BLaER1 treated with 17β-estradiol and CSF1 and Interleukin-3, amounts not matched to agents 10 nM and 100 nM (cell line): ENCODE data around the gene CNTLN.

Experiments used
- H3K27ac ChIP-seq, 11 experiments: shearing (Covaris generic); formaldehyde crosslinking; 2 replicates each; pipeline ENCODE4 v1.8.1; 2022
- H3K27me3 ChIP-seq, 11 experiments: shearing (Covaris generic); formaldehyde crosslinking; 2 replicates each; pipeline ENCODE4 v1.8.1; 2022
- H3K36me3 ChIP-seq, 11 experiments: shearing (Covaris generic); formaldehyde crosslinking; 2 replicates each; pipeline ENCODE4 v1.8.1; 2022
- H3K4me1 ChIP-seq, 10 experiments: shearing (Covaris generic); formaldehyde crosslinking; 2 replicates each; pipeline ENCODE4 v1.8.1; 2022
- H3K4me2 ChIP-seq, 11 experiments: shearing (Covaris generic); formaldehyde crosslinking; 2 replicates each; pipeline ENCODE4 v1.8.1; 2022
- H3K4me3 ChIP-seq, 10 experiments: shearing (Covaris generic); formaldehyde crosslinking; 2 replicates each; pipeline ENCODE4 v1.8.1; 2022
- H3K9ac ChIP-seq, 11 experiments: shearing (Covaris generic); formaldehyde crosslinking; 2 replicates each; pipeline ENCODE4 v1.8.1; 2022
- H3K9me3 ChIP-seq, 11 experiments: shearing (Covaris generic); formaldehyde crosslinking; replicated peaks in 1 of 11; 2 replicates each; pipeline ENCODE4 v1.8.1; 2022
- H4K20me1 ChIP-seq, 11 experiments: shearing (Covaris generic); formaldehyde crosslinking; 2 replicates each; pipeline ENCODE4 v1.8.1; 2022
- Cebpa-rat ChIP-seq, 11 experiments: shearing (Covaris generic); IDR thresholded peaks; 2 replicates each; pipeline ENCODE4 v1.8.1; 2022

Gene CNTLN

GRCh38 chr9:17398350-17398749, 263.5 kb downstream of the CNTLN start:
- Histone ChIP-seq H3K4me2 (no peak overlapping the region), H3K9me3 (no peaks in the 10 kb centered on the region), H3K36me3 (peaks cover 0 to 18% (median 11%) of the 10 kb centered on the region in 11 experiments; a peak in 10 of 22 replicates), H3K27me3 (no peaks in the 10 kb centered on the region), H3K4me3 (no peak overlapping the region), H4K20me1 (no peaks in the 10 kb centered on the region), H3K4me1 (no peaks in the 10 kb centered on the region), H3K27ac (no peak overlapping the region), H3K9ac (no peak overlapping the region)
- no peak for TF ChIP-seq Cebpa-rat (IDR thresholded peaks at IDR 0.05)

- no peaks in the 10 kb centered on the region for H3K9me3 ChIP-seq
- no peaks in the 10 kb centered on the region for H3K27me3 ChIP-seq
- TF ChIP-seq Cebpa-rat (IDR thresholded peaks at IDR 0.05): no peak
Measured at GRCh38 chr9:17401858-17402257, 267.0 kb downstream of the CNTLN start.

GRCh38 chr9:17402309-17402708, 267.5 kb downstream of the CNTLN start:
- no peak for TF ChIP-seq Cebpa-rat (IDR thresholded peaks at IDR 0.05)
- Histone ChIP-seq H3K4me2 (no peak overlapping the region), H3K27ac (no peak overlapping the region), H4K20me1 (no peaks in the 10 kb centered on the region), H3K27me3 (no peaks in the 10 kb centered on the region), H3K36me3 (peaks cover 0 to 19% (median 2%) of the 10 kb centered on the region in 11 experiments; a peak in 6 of 22 replicates), H3K4me1 (no peaks in the 10 kb centered on the region), H3K9me3 (no peaks in the 10 kb centered on the region), H3K4me3 (no peak overlapping the region), H3K9ac (no peak overlapping the region)

More at GRCh38 chr9:17401858-17402257, 267.0 kb downstream of the CNTLN start:
- Histone ChIP-seq H3K4me3 (no peak overlapping the region), H3K4me2 (no peak overlapping the region), H4K20me1 (no peaks in the 10 kb centered on the region), H3K27ac (no peak overlapping the region), H3K36me3 (peaks cover 0 to 19% (median 5%) of the 10 kb centered on the region in 11 experiments; a peak in 5 of 22 replicates), H3K4me1 (no peaks in the 10 kb centered on the region), H3K9ac (no peak overlapping the region)

- H3K27me3 ChIP-seq: no peaks in the 10 kb centered on the region
- H4K20me1 ChIP-seq: no peaks in the 10 kb centered on the region
- H3K4me3 ChIP-seq: no peak overlapping the region
- no peak overlapping the region for H3K9ac ChIP-seq
- H3K4me1 ChIP-seq: no peaks in the 10 kb centered on the region
- H3K36me3 ChIP-seq: peaks cover 0 to 19% (median 0%) of the 10 kb centered on the region in 11 experiments; a peak in 6 of 22 replicates
- no peak overlapping the region for H3K27ac ChIP-seq
- no peak overlapping the region for H3K4me2 ChIP-seq
- no peaks in the 10 kb centered on the region for H3K9me3 ChIP-seq
- TF ChIP-seq Cebpa-rat (IDR thresholded peaks at IDR 0.05): no peak
Measured at GRCh38 chr9:17403539-17403938, 268.7 kb downstream of the CNTLN start.

- Histone ChIP-seq H4K20me1 (no peaks in the 10 kb centered on the region), H3K36me3 (peaks cover 8 to 17% (median 14%) of the 10 kb centered on the region in 11 experiments; a peak in 17 of 22 replicates), H3K4me2 (peak overlapping the region in 2 of 11 experiments; percentile 50 to 51; a peak in 4 of 22 replicates), H3K4me3 (no peak overlapping the region), H3K27ac (peak overlapping the region in 3 of 11 experiments; percentile 3 to 45 (median 21); a peak in 4 of 22 replicates), H3K9me3 (peaks cover 0 to 10% (median 6%) of the 10 kb centered on the region in 11 experiments; a peak in 6 of 22 replicates), H3K9ac (no peak overlapping the region), H3K27me3 (no peaks in the 10 kb centered on the region), H3K4me1 (peaks cover 0 to 22% (median 0%) of the 10 kb centered on the region in 10 experiments; a peak in 4 of 20 replicates)
- no peak for TF ChIP-seq Cebpa-rat (IDR thresholded peaks at IDR 0.05)
Measured at GRCh38 chr9:17414986-17415385, 280.1 kb downstream of the CNTLN start.

GRCh38 chr9:17422994-17423680, 288.3 kb downstream of the CNTLN start:
- Histone ChIP-seq H3K9ac (no peak overlapping the region), H3K27me3 (no peaks in the 10 kb centered on the region), H3K9me3 (no peaks in the 10 kb centered on the region), H3K4me3 (no peak overlapping the region), H3K27ac (no peak overlapping the region), H3K4me2 (no peak overlapping the region), H3K4me1 (no peaks in the 10 kb centered on the region), H3K36me3 (peaks cover 0 to 4% (median 0%) of the 10 kb centered on the region in 11 experiments; a peak in 5 of 22 replicates), H4K20me1 (no peaks in the 10 kb centered on the region)
- TF ChIP-seq Cebpa-rat (IDR thresholded peaks at IDR 0.05): no peak

GRCh38 chr9:17423681-17424011, 288.8 kb downstream of the CNTLN start:
- Histone ChIP-seq H4K20me1 (no peaks in the 10 kb centered on the region), H3K4me3 (no peak overlapping the region), H3K9me3 (no peaks in the 10 kb centered on the region), H3K4me1 (no peaks in the 10 kb centered on the region), H3K27me3 (no peaks in the 10 kb centered on the region), H3K36me3 (peaks cover 0 to 4% (median 0%) of the 10 kb centered on the region in 11 experiments; a peak in 5 of 22 replicates), H3K4me2 (no peak overlapping the region), H3K27ac (no peak overlapping the region), H3K9ac (no peak overlapping the region)
- TF ChIP-seq Cebpa-rat (IDR thresholded peaks at IDR 0.05): no peak

GRCh38 chr9:17425384-17425783, 290.5 kb downstream of the CNTLN start:
- peaks cover 0 to 4% (median 0%) of the 10 kb centered on the region in 11 experiments; a peak in 5 of 22 replicates for H3K36me3 ChIP-seq

GRCh38 chr9:17433526-17433925, 298.7 kb downstream of the CNTLN start:
- Histone ChIP-seq H3K4me1 (no peaks in the 10 kb centered on the region), H3K9ac (no peak overlapping the region), H3K27ac (no peak overlapping the region), H3K4me3 (no peak overlapping the region), H3K36me3 (peaks cover 0 to 6% (median 0%) of the 10 kb centered on the region in 11 experiments; a peak in 1 of 22 replicates), H4K20me1 (no peaks in the 10 kb centered on the region), H3K9me3 (peaks cover 0 to 6% (median 0%) of the 10 kb centered on the region in 11 experiments; a peak in 5 of 22 replicates), H3K4me2 (no peak overlapping the region), H3K27me3 (no peaks in the 10 kb centered on the region)
- TF ChIP-seq Cebpa-rat (IDR thresholded peaks at IDR 0.05): no peak

More at GRCh38 chr9:17425384-17425783, 290.5 kb downstream of the CNTLN start:
- no peaks in the 10 kb centered on the region for H3K27me3 ChIP-seq
- H3K4me2 ChIP-seq: no peak overlapping the region
- no peaks in the 10 kb centered on the region; a peak in 1 of 22 replicates for H3K9me3 ChIP-seq
- H4K20me1 ChIP-seq: no peaks in the 10 kb centered on the region
- no peak overlapping the region for H3K9ac ChIP-seq
- H3K4me3 ChIP-seq: no peak overlapping the region
- H3K4me1 ChIP-seq: no peaks in the 10 kb centered on the region
- no peak for TF ChIP-seq Cebpa-rat (IDR thresholded peaks at IDR 0.05)
- H3K27ac ChIP-seq: no peak overlapping the region

GRCh38 chr9:17436854-17437253, 302.0 kb downstream of the CNTLN start:
- Histone ChIP-seq H3K9ac (no peak overlapping the region), H3K4me2 (no peak overlapping the region), H3K36me3 (peaks cover 0 to 13% (median 0%) of the 10 kb centered on the region in 11 experiments; a peak in 5 of 22 replicates), H3K4me3 (no peak overlapping the region), H4K20me1 (no peaks in the 10 kb centered on the region), H3K27me3 (no peaks in the 10 kb centered on the region), H3K4me1 (no peaks in the 10 kb centered on the region), H3K27ac (no peak overlapping the region), H3K9me3 (peaks cover 12 to 24% (median 17%) of the 10 kb centered on the region in 11 experiments)
- TF ChIP-seq Cebpa-rat (IDR thresholded peaks at IDR 0.05): no peak
